HG03097 (cell line): ENCODE measurements around the gene RPH3AL.
"Not testable (repeated sequence)": the region's sequence is repeated elsewhere in the genome, so short reads cannot be mapped to it uniquely, and the experiment has no call there.

ENCODE experiments used
- ATAC-seq: cut with Tn5 transposase; IDR thresholded peaks from one replicate; pipeline ENCODE4 v1.9.1; 2021; ENCODE audit not compliant: unreplicated experiment, low FRiP score

RPH3AL gene

GRCh38 chr17:322006-322780, 30.4 kb downstream of the RPH3AL start:
- ATAC-seq: no peak

GRCh38 chr17:321386-321941, 31.1 kb downstream of the RPH3AL start:
- no peak for ATAC-seq

- ATAC-seq: no peak
Observed at GRCh38 chr17:320809-321385, 31.7 kb downstream of the RPH3AL start.

- ATAC-seq: no peak
Observed at GRCh38 chr17:320139-320538, 32.5 kb downstream of the RPH3AL start.

GRCh38 chr17:319266-319665, 33.3 kb downstream of the RPH3AL start:
- no peak for ATAC-seq

- not testable (repeated sequence) for ATAC-seq
Observed at GRCh38 chr17:317070-317469, 35.5 kb downstream of the RPH3AL start.

GRCh38 chr17:315399-315798, 37.2 kb downstream of the RPH3AL start:
- not testable (repeated sequence) for ATAC-seq

- not testable (repeated sequence) for ATAC-seq
Observed at GRCh38 chr17:314614-314944, 38.0 kb downstream of the RPH3AL start.

- ATAC-seq: no peak
Observed at GRCh38 chr17:313911-314613, 38.5 kb downstream of the RPH3AL start.

GRCh38 chr17:313231-313630, 39.4 kb downstream of the RPH3AL start:
- ATAC-seq: no peak

GRCh38 chr17:312476-313148, 40.0 kb downstream of the RPH3AL start:
- ATAC-seq: no peak

- ATAC-seq: no peak
Observed at GRCh38 chr17:311119-311782, 41.4 kb downstream of the RPH3AL start.

- ATAC-seq: no peak
Observed at GRCh38 chr17:310111-311010, 42.2 kb downstream of the RPH3AL start.

GRCh38 chr17:309361-309888, 43.2 kb downstream of the RPH3AL start:
- no peak for ATAC-seq

GRCh38 chr17:307741-308507, 44.7 kb downstream of the RPH3AL start:
- ATAC-seq: no peak

- ATAC-seq: no peak
Observed at GRCh38 chr17:307295-307691, 45.3 kb downstream of the RPH3AL start.

- ATAC-seq: no peak
Observed at GRCh38 chr17:306536-307294, 45.9 kb downstream of the RPH3AL start.

GRCh38 chr17:306116-306515, 46.5 kb downstream of the RPH3AL start:
- no peak for ATAC-seq
